Neural progenitor cell (in vitro differentiated cells): ENCODE measurements around the gene GGTLC1.
"Not testable (repeated sequence)": the region's sequence is repeated elsewhere in the genome, so short reads cannot be mapped to it uniquely, and the experiment has no call there.

Experiments used
- EZH2 ChIP-seq: fragments of 200-600 bp; sonication (generic); IDR thresholded peaks from 2 replicates; pipeline ENCODE4 v1.6.1; 2017; ENCODE audit warnings: antibody characterized with exemption, mild to moderate bottlenecking, moderate library complexity
- TF ChIP-seq, protein P1 (sequence below): fragments of 200-600 bp; sonication (generic); IDR thresholded peaks from 2 replicates; pipeline ENCODE4 v1.5.1; 2017; ENCODE audit warnings: antibody characterized with exemption, mild to moderate bottlenecking

DNA sequence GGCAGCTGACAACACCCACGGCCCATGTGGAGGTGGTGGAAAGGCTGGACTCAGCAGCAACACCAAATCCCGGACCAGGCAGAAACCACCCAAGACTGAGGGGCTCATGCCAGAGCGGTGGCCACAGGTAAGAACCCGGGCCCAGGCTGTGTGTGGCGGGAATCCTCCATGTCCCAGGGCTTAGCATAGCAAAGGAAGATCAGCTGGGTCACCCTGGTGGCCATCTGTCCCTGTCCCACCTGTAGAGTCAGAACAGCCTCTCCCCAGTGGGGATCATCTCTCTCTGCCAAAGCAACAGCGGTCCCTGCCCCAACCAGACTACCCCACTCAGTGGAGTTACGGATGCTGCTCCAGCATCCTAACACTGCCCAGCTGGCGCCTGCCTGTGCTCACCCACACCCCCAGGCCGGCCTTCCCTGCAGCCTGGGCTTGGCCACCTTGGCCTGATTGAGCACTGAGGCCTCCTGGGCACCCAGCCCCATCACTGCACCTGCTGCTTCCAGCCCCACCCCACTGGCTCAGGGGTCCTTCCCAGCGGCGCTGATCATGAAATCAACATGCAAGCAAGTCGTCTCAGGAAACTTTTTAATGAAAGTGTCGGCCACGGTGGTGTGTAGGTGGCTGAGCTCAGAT lies 5.5 kb upstream of the GGTLC1 start:
- TF ChIP-seq, protein P1, sequence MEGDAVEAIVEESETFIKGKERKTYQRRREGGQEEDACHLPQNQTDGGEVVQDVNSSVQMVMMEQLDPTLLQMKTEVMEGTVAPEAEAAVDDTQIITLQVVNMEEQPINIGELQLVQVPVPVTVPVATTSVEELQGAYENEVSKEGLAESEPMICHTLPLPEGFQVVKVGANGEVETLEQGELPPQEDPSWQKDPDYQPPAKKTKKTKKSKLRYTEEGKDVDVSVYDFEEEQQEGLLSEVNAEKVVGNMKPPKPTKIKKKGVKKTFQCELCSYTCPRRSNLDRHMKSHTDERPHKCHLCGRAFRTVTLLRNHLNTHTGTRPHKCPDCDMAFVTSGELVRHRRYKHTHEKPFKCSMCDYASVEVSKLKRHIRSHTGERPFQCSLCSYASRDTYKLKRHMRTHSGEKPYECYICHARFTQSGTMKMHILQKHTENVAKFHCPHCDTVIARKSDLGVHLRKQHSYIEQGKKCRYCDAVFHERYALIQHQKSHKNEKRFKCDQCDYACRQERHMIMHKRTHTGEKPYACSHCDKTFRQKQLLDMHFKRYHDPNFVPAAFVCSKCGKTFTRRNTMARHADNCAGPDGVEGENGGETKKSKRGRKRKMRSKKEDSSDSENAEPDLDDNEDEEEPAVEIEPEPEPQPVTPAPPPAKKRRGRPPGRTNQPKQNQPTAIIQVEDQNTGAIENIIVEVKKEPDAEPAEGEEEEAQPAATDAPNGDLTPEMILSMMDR: not testable (repeated sequence)
- TF ChIP-seq EZH2: not testable (repeated sequence)
